ENCODE results near the gene RELN. TPM values are rescaled to one million over a fixed set of nuclear protein-coding genes. Genes with fewer than 3 reads are reported as not detected.

The RELN gene
- total RNA-seq, 1 experiment from 2014 or later, result 0.20 TPM

DNA sequence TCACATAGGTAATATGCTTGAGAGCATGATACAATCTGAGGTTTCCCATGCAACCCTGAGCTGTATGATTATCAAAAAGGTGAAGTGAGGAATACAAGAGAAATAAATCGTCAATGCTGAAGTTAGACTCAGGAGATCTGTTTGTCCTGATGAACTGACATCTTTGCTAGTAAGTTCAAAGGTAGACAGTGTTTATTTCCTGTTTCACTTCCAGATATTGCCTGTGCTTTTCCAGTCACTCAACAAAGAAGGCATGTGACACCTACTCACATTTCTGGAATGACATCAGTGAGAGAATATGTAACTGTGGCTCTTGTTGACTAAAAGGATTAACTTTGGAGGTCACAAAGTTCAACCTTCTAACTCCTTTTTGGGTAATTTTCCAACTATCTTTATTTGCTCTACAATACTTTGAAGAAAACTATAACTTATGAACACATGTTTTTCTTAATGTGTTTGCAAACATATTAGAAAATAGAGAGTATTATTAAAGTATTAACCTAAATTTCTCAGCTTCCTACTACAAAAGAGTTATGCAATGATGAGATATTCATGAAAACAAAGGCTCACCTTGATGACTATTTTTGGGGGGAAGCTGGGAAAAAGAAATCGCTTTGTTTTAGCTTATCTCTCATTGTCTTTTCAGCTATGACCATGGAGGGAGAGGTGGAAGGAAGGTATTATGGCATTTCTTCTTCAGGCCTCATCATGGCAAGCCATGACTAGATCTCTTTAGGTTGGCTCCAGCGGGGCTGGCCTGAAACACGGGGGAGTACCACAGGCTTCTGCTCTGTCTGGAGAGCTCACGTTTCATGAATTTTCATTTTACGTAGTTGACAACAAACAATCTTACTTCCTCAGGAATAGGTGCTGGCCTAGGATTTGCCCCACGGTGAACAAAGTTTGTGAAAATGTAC, 328.7 kb downstream of the RELN start:
- ChIA-PET RAD21 (ENCODE audit: low non-redundant PET in 1 of 2, low total read pairs in 2 of 2, uncharacterized antibody in 2 of 2, unreplicated experiment in 2 of 2) (no interaction called here), CTCF (no interaction called here), POLR2A (no interaction called here)
- ATAC-seq (no peak), DNase-seq (ENCODE audit: low read depth, low spot score) (no peak)
- Histone ChIP-seq H3K27ac (ENCODE audit: low read depth, low read length) (no peak overlapping the region), H3K27me3 (ENCODE audit: insufficient read depth, low read length) (peaks cover 12% of the 10 kb centered on the region), H3K4me3 (replicated peaks in 1 of 2; ENCODE audit: low read depth in 1 of 2, low read length in 2 of 2) (no peak overlapping the region), H4K20me1 (ENCODE audit: insufficient read depth) (no peaks in the 10 kb centered on the region), H3K9me2 (ENCODE audit: insufficient read depth) (no peaks in the 10 kb centered on the region), H2AFZ (ENCODE audit: low read depth, low read length, poor library complexity, severe bottlenecking) (no peak overlapping the region), H3K4me2 (ENCODE audit: low read length) (peak overlapping the region; percentile 12; the same call in 1 of the 2 replicates), H3K9me3 (ENCODE audit: control insufficient read depth in 1 of 2, insufficient read depth in 1 of 2, low read depth in 1 of 2, low read length in 2 of 2) (no peaks in the 10 kb centered on the region), H3K4me1 (ENCODE audit: control insufficient read depth in 1 of 2, insufficient read depth in 2 of 2, low read length in 2 of 2) (peaks cover 0 to 5% of the 10 kb centered on the region in 2 experiments; a peak in 1 of 4 replicates), H3K36me3 (ENCODE audit: control insufficient read depth in 1 of 2, insufficient read depth in 2 of 2, low read length in 2 of 2) (no peaks in the 10 kb centered on the region), H3K9ac (ENCODE audit: low read length) (no peak overlapping the region), H3K79me2 (ENCODE audit: insufficient read depth, low read length) (no peaks in the 10 kb centered on the region)
- intact Hi-C loops (cut with micrococcal nuclease), result no loop called here
- TF ChIP-seq POLR2A (IDR thresholded peaks at IDR 0.05; ENCODE audit: borderline replicate concordance, extremely low read depth, insufficient read depth, insufficient read length) (no peak), ZNF274 (IDR thresholded peaks at IDR 0.05; ENCODE audit: low read depth, low read length) (no peak), SP1 (IDR thresholded peaks at IDR 0.05; ENCODE audit: low read depth) (0 out of 2 replicates have a peak, but pooled peaks have one; percentile 17), TCF7L2 (IDR thresholded peaks at IDR 0.05; ENCODE audit: borderline replicate concordance, extremely low read depth, insufficient read depth, insufficient read length) (no peak), EZH2phosphoT487 (IDR thresholded peaks at IDR 0.05; ENCODE audit: borderline replicate concordance) (no peak)
- BruUV-seq (replicated peaks), result no TSS peak

GRCh38 chr7:103658055-103659005, 331.1 kb downstream of the RELN start:
- no peak overlapping the region for H2AFZ ChIP-seq (ENCODE audit: low read depth, low read length, poor library complexity, severe bottlenecking)
- no peak overlapping the region for H3K9ac ChIP-seq (ENCODE audit: low read length)
- ChIA-PET POLR2A (no interaction called here), RAD21 (ENCODE audit: low non-redundant PET in 1 of 2, low total read pairs in 2 of 2, uncharacterized antibody in 2 of 2, unreplicated experiment in 2 of 2) (no interaction called here), CTCF (no interaction called here)
- peaks cover 5% of the 10 kb centered on the region for H3K27me3 ChIP-seq (ENCODE audit: insufficient read depth, low read length)
- ATAC-seq (no peak), DNase-seq (ENCODE audit: low read depth, low spot score) (no peak)
- no peaks in the 10 kb centered on the region for H3K9me3 ChIP-seq (ENCODE audit: control insufficient read depth in 1 of 2, insufficient read depth in 1 of 2, low read depth in 1 of 2, low read length in 2 of 2)
- H3K27ac ChIP-seq (ENCODE audit: low read depth, low read length), result no peak overlapping the region
- no peak overlapping the region for H3K4me2 ChIP-seq (ENCODE audit: low read length)
- no peak overlapping the region for H3K4me3 ChIP-seq (replicated peaks in 1 of 2; ENCODE audit: low read depth in 1 of 2, low read length in 2 of 2)
- no peaks in the 10 kb centered on the region for H3K79me2 ChIP-seq (ENCODE audit: insufficient read depth, low read length)
- no peaks in the 10 kb centered on the region for H3K9me2 ChIP-seq (ENCODE audit: insufficient read depth)
- H3K36me3 ChIP-seq (ENCODE audit: control insufficient read depth in 1 of 2, insufficient read depth in 2 of 2, low read length in 2 of 2), result no peaks in the 10 kb centered on the region
- TF ChIP-seq POLR2AphosphoS5 (IDR thresholded peaks at IDR 0.05; ENCODE audit: low read depth, low read length) (no peak), SP1 (IDR thresholded peaks at IDR 0.05; ENCODE audit: low read depth) (no peak), ZNF274 (IDR thresholded peaks at IDR 0.05; ENCODE audit: low read depth, low read length) (no peak)
- no TSS peak for BruUV-seq (replicated peaks)
- H4K20me1 ChIP-seq (ENCODE audit: insufficient read depth), result no peaks in the 10 kb centered on the region
- intact Hi-C loops (cut with micrococcal nuclease), result no loop called here
- peaks cover 0 to 5% of the 10 kb centered on the region in 2 experiments; a peak in 1 of 4 replicates for H3K4me1 ChIP-seq (ENCODE audit: control insufficient read depth in 1 of 2, insufficient read depth in 2 of 2, low read length in 2 of 2)

All from HCT116 (cell line).